Esophagus squamous epithelium (tissue), 4 donors: ENCODE data around the gene RASGRP2.

Source experiments
- POLR2A ChIP-seq, 4 donors: fragments of 450-650 bp; IDR thresholded peaks; one replicate each; pipeline ENCODE4 v1.6.1; 2017; ENCODE audit warnings: antibody characterized with exemption in 4 of 4, mild to moderate bottlenecking in 4 of 4, moderate library complexity in 3 of 4
- TF ChIP-seq, protein P1 (sequence below), 6 experiments: fragments of 450-650 bp in 4 of 6; fragments of 200-600 bp in 2 of 6; sonication (generic) in 2 of 6; IDR thresholded peaks; one replicate each; pipeline ENCODE4 v1.5.1; 2016 to 2019; ENCODE audit warnings: antibody characterized with exemption in 6 of 6, mild to moderate bottlenecking in 4 of 6, moderate library complexity in 4 of 6

DNA sequence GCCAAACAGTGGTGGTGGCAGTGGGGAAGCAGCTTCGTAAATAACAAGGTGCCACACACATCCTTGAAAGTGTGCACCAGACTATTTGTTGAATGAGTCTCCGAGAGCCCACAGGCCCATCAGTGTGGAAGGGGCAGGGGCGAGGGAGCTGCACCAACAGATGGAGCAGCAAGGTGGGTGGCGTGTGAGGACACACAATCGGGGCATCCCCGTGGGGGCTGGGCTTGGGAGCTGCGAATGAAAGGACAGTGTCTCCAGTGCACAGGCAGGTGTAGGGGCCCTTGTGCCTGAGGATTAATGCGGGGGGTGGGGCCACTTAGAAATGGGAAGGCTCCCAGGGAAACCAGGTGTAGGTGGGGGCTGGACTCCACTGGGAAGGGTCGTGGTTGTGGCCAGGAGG lies 23.8 kb downstream of the RASGRP2 start:
- TF ChIP-seq, protein P1, sequence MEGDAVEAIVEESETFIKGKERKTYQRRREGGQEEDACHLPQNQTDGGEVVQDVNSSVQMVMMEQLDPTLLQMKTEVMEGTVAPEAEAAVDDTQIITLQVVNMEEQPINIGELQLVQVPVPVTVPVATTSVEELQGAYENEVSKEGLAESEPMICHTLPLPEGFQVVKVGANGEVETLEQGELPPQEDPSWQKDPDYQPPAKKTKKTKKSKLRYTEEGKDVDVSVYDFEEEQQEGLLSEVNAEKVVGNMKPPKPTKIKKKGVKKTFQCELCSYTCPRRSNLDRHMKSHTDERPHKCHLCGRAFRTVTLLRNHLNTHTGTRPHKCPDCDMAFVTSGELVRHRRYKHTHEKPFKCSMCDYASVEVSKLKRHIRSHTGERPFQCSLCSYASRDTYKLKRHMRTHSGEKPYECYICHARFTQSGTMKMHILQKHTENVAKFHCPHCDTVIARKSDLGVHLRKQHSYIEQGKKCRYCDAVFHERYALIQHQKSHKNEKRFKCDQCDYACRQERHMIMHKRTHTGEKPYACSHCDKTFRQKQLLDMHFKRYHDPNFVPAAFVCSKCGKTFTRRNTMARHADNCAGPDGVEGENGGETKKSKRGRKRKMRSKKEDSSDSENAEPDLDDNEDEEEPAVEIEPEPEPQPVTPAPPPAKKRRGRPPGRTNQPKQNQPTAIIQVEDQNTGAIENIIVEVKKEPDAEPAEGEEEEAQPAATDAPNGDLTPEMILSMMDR (IDR thresholded peaks at IDR 0.05), result no peak
- TF ChIP-seq POLR2A (IDR thresholded peaks at IDR 0.05), result no peak
